ENCODE results near the gene CIPC.

DNA sequence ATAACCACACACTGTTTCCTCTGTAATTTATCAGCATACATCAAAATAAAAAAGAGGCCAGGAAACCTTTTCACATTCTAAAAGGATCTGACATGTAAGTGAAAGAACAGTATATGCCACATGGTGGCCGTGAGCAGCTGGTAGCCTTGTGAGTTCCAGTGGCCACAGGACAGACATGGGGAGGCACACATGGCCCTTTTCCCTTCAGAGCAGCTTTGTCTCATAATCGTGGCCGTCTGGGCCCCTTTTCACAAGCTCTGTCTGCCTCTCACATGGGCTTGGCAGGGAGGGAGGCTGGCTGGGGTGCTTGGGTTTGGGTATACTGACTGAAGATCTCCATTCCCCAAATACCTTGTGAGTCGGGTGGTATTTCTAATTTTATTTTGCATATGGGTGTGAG, 45.0 kb downstream of the CIPC start:
- TF ChIP-seq, protein P1, sequence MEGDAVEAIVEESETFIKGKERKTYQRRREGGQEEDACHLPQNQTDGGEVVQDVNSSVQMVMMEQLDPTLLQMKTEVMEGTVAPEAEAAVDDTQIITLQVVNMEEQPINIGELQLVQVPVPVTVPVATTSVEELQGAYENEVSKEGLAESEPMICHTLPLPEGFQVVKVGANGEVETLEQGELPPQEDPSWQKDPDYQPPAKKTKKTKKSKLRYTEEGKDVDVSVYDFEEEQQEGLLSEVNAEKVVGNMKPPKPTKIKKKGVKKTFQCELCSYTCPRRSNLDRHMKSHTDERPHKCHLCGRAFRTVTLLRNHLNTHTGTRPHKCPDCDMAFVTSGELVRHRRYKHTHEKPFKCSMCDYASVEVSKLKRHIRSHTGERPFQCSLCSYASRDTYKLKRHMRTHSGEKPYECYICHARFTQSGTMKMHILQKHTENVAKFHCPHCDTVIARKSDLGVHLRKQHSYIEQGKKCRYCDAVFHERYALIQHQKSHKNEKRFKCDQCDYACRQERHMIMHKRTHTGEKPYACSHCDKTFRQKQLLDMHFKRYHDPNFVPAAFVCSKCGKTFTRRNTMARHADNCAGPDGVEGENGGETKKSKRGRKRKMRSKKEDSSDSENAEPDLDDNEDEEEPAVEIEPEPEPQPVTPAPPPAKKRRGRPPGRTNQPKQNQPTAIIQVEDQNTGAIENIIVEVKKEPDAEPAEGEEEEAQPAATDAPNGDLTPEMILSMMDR (IDR thresholded peaks at IDR 0.05), result no peak
- TF ChIP-seq ZFX (IDR thresholded peaks at IDR 0.05; ENCODE audit: borderline replicate concordance), result no peak
